GM21723 (cell line): Measurements from ENCODE around the gene LIPC.
A peak's percentile ranks its signal among the peaks of the same experiment; 100 is the strongest.
"Not testable (repeated sequence)": the region's sequence is repeated elsewhere in the genome, so short reads cannot be mapped to it uniquely, and the experiment has no call there.

Experiments used
- ATAC-seq: cut with Tn5 transposase; IDR thresholded peaks from one replicate; pipeline ENCODE4 v1.9.1; 2021; ENCODE audit warnings: mild to moderate bottlenecking, moderate library complexity; ENCODE audit not compliant: unreplicated experiment

LIPC gene

DNA sequence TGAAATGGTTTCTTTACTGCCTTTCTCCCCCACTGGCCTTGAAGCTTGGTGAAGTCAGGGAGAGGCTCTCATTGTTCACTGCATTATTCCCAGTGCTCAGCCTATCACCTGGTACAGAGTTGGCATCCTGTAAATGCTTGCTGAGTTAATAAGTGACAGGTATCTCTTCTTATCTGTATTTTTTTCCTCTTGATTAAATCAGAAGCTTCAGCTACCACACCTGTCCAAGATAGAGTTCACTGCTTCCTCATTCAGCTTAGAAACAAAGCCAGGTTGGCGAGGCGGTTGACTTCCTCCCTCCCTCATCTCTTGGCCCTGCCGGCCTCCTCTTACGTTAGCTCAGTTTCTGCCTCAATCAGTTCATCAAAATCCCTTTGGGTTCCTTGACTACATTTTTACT is 142.8 kb downstream of the LIPC start:
- ATAC-seq = no peak

DNA sequence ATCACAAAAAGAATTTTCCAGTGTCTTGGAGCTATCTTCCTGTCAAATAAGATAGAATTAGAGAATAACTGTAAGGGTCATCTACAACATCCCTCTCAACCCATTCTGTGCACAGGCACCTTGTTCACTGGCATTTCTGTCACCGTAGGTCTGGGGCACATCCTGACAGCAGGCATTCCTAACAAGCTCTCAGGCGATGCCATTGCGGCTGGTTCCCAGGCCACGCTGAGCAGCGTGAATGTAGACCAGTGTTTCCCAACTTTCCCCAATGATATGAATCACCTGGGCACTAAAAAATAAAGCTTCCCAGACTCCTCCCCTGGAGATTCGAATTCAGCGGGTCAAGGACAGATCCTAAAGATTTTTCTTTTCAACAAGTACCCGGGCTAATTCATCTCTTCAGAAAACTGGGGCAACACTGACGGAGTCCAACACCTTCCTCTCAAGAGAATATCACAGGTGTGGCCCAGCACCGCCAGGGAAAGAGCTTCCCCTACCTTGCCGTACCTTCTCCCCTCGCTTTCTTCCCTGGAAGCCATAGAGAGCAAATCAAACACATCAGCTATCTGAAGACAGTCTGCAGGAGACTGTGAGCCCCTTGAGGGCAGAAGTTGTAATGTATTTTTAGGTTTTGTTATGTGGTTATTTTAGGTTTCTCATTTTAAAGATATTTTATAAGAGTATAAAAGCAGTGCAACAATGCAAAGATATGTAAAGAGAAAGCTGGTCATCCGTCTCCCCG is 143.4 kb downstream of the LIPC start:
- no peak for ATAC-seq

DNA sequence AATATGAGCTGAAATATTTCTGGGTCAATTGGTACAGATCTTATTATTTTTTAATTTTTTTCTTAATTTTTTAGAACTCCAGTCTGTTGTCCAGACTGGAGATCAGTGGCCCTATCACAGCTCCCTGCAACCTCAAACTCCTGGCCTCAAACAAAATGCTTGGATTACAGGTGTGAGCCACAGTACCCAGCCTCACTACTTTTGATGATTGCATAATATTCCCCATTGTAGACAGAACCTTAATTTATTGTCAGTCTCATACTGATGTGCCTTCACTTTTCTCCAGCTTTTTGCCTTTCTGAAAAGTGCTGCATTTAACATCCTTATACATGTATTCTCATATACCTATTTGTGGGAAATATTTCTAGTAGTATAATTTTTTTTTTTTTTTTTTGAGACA is 144.9 kb downstream of the LIPC start:
- ATAC-seq = no peak

DNA sequence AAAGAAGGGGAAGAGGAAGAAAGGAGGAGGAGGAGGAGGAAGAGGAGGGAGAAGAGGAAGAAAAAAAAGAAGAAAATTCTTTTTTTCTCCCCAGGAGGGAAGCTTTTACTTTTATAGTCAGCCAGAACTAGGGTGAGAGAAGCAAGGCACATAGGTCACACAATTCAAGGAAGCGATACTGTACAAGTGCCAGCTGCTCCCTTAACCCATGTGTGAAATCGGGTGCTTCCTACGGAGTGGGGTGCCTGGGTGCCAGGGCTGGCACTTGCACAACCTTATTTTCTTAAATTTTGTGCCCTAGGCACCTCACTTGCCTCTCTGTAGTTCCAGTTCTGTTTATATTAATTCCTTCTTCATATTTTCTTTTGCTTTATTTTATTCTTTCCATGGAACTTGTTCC is 150.4 kb downstream of the LIPC start:
- no peak for ATAC-seq

DNA sequence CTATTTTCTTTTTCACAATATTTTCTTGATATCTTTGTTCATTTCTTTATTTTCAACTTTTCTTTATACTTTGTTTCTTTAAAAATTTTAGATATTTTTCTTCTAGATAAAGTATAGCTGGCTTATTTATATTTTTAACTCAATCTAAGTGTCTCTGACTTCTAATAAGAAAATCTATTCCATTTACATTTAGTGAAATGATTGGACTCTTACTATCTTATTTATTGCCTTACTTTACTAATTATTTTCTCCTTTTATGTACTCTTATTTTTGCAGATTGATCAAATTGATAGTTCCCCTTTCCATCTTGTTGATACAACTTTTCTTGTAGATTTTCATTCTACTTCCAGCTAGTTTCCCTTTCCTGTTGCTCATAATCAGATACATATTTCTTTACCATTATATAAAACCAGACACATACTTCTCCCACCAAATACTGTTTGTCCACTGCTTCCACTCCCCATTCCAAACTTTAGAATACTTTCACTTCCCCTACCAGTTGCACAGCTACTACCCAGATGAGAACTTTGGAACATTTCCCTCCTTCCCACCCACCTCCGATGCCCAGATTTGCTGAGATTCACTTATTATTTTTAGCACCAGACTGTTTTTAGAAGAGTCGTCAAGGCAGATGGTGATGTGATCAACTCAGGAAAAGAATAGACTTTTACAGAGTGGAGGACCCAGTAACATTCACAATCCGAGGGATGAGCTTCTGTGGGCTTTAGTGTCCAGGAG is 151.5 kb downstream of the LIPC start:
- ATAC-seq = no peak

DNA sequence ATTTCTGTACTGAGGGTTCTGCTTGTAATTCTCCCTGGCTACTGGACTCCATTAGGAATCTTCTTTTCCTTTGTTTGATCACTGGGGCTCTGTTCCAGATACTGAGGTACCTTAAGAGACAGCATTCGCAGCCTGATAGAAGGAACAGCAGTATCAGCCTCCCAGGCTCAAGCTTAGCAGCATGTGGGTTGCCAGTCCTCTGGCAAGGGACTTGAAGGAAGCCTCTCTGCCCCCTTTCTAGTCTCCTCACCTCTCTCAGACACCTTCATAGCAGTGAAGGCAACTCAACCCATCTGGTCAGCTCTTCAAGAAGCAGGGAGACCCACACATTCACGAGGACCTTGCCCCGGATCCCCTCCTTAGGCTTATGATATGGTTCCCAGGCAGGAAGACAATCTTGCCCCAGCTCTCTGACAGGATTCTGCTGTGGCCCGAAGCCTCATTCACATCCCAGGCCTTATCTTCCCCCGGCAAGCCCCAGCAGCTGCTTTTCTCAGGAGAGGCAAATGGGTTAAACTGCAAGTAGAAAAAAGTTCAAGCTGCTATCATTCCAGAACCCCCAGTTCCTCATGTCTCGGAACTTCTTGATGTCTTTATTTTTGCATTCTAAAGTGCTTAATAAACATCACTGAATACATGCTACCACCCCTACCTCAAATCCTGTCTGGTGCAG is 153.1 kb downstream of the LIPC start:
- ATAC-seq = peak; percentile 10

DNA sequence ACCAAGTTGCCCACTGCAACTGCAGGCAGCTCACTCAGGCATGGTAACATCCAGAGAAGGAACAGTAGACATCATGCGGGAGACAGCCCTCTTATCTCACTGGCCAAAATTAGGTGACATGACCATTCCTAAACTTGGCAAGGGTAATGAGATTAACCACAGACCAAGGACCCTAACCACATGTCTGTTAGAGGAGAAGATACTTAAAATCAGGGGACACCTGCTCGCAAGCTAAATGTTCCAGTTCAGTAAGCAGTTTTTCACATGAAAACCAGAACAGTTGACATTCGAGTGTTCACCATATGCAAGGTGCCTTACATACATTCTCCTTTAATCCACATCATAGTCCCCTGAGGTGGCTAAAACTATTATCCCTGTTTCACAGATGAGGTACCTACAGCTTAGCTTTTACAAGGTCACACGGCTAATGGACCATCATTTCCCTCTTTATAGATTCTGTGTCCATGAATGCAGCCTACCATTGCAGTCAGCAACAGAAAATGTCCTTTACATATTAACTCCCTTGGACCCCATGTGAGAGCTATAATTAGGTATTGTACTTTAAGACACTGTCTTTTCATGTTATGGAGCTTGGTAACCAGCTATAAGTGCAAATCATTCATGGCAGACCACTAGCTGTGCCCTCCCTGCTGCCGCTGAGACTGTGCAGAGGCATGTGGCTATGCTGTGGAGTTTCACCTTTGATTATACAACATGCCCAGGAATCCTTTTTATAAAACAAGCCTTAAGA is 154.1 kb downstream of the LIPC start:
- peak; percentile 54 for ATAC-seq

DNA sequence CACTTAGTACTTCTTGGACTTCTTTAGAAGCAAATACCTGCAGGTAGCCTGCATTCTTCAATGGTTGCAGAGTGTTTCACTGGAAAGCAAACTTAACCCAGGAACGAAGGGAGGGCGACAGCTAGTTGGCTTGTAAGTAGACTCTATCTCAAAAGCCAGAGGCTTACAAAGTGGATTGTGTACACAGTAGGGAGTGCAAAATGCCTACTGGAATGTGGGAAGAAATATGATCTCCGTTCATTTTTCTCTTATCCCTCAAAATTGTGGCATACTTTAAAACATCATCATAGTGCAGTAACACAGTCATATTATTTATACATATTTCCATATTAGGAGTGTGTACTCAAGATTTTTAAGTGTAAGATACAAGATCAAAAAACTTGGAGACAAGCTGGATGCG is 155.7 kb downstream of the LIPC start:
- no peak for ATAC-seq

DNA sequence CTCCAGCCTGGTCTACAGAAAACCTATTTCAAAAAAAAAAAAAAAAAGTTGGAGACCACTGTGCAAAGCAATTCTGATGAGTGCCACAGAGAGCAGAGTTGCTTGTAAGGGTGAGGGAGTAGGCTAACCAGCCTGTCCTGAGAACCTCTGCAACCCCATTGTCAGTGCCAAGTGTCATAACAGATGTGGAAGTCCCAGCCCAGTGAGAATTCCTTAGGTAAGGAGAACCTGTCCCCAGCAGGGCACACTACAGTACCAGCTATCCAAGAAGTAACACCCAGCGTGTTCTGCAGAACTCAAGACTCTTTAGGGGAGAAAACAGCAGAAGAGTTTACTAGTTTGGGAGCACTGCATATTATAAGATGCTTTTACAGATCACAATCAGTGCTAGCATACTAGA is 156.3 kb downstream of the LIPC start:
- ATAC-seq = no peak

DNA sequence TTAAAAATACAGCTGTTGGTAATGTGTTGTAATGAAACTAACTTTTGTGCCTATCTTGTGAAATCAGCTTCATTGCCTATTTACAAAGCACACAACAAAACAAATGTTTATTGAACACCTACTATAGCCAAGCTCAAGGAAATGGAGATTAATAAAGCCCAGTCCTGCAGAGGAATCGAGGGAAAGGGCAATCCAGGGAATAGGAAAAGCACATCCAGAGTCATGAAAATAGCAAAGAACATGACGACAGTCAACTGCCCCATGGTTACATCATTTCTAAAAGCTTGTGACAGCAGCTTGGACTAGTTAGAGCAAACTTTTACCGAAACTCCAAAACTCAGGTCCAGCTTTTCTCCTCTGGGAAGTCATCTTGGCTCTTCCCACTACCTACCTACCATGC is 157.3 kb downstream of the LIPC start:
- no peak for ATAC-seq

DNA sequence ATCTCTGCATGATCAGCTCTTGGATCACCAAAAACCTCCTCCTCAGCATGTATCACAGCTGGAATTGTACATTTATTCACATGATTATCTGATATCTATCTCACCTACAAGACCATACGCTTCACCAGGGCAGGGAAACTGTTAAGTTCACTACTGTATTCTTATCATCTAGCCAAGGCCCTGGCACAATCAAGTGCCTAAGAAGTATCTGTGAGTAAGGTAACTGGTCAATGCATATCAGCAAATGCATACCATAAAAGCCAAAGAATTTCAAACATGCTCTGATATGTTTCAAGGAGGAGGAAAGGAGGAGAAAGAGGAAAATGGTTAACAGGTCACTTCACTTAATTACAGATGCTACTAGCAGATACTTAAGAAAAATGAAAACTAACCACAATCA is 158.4 kb downstream of the LIPC start:
- no peak for ATAC-seq

DNA sequence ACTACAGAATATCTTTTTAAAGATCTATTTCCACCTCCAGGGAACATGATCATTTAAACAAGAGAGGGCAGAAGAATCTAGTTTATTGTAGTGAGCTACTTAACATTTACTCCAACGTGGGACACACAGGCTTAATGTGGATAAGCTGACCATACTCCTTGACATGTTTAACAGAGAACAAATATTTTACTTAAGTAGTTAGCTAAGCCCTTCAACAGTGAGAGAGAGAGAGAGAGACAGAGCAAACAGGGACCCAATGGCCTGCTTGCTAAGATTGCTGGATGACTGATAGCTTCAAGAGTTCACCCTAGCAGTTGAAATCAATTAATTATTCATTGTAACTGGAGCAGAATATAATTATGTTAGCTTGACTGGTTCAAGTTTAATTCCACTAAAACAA is 159.1 kb downstream of the LIPC start:
- ATAC-seq = no peak

DNA sequence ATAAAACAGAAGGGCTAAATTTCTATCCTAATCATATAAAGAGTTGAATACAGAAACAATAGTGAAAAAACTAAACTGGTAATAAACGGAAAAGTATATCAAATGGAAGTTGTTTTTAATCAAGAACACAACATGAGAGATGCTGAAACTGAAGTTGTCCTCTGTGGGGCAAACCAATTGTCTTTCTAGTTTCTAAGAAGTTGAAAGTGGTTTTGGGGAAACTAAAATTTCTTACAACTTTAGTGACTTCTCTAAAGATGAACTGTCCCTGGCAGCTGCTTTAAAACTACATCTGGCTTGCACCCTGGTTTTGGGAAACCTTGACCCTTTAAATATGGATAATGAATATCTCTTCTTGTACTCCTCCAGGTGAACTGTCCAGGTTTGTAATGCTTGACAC is 162.1 kb downstream of the LIPC start:
- no peak for ATAC-seq

DNA sequence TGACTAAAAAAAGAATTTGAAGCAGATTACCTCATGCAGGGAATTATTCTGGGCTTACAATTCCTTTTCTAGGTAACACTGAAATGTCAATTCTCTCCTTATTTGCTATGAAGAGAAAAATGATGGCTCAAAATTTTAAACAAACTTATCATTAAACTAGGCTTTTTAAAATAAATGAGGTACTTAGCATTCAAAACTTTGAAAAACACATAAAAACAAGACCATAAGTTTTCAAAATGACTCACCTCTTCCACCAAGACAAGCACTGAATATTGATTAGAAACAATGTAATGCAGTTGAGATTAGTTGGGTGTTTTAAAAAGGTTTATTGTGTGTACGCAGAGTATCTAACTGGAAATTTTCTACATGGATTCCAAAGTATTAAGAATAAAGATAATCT is 163.1 kb downstream of the LIPC start:
- no peak for ATAC-seq

DNA sequence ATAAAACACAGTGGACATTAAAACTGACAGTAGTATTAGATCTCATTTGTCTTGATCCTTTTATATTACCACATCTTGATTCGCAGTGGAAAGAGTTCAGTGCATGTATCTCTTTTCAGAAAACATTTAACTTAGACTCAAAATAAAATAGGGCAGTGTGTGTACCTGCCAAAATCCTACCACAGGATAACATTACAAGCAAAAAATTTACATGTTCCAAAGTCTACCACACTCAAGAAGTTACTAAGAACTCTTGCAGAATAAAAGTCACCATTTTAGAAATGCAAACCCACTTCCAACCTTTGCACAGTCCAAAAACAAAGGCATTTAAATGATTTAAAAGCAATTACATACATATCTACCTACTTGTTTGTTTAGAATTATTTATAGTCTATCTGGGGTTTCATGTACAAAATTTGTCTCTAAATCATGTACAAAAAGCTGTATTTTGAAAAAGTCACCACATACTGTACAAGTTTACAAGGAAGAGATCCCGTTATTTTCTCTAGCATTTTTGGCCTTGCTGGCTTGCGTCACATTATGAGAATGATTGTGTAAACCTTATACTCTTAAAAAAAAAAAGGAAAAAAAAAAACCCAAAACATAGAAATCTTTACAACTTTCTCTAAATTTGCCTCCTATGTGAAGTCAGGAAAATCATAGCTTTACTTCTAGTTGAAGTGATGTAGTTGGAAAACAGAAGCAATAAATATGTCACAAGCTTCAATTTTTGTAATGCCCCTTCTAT is 163.9 kb downstream of the LIPC start:
- no peak for ATAC-seq

DNA sequence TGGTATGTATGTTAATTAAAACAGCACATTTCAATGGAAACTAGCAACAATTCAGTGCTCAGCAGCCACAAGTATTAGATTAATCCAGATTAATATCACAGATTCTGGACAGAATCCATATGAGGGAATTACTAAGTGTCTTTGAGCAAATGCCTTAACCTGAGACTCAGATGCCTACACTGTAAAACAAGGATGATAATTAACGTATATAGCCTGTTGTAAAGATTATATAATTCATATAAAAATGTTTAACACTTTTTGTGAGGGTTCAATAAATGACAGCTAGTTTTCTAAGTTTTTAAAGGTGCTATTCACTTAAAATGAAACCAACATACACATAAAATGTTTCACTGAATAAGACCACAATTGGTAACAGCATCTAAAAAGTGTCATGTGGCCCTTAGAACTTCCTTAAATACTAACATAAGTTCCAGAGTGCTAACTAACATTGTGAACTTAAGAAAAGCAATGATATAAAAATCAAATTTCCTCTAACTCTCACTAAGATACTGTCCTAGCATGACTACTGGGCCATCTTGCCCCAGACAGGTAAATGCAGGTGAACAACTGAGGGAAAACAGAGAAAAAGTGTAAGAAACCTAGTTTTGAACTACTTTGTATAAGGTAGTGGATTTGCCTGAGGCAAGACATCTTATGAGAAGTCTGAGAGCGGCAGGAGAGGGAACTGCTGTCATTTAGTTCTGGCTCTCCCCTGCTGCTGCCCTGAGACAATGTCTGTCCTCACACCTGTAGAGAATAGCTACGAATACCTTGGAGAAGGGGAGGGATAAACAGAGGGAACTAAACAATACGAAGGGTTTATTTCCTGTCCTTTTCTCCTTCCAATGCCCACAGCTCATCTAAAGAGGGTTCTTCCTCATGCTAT is 166.4 kb downstream of the LIPC start:
- no peak for ATAC-seq

DNA sequence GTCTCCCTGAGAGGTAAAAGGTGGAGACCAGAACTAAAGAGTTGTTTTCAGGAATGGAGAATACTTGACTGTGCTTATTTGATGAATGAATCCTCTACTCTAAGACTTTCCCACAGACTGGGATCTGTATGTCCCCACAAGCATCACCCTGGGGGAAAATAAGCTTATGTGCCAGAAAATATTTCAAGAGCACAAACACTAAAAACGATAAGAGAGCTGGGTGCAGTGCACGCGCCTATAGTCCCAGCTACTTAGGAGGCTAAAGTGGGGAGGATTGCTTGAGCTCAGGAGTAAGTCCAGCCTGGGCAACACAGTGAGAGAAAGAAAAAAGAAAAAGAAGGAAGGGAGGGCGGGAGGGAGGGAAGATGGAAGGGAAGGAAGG is 167.0 kb downstream of the LIPC start:
- ATAC-seq = no peak

DNA sequence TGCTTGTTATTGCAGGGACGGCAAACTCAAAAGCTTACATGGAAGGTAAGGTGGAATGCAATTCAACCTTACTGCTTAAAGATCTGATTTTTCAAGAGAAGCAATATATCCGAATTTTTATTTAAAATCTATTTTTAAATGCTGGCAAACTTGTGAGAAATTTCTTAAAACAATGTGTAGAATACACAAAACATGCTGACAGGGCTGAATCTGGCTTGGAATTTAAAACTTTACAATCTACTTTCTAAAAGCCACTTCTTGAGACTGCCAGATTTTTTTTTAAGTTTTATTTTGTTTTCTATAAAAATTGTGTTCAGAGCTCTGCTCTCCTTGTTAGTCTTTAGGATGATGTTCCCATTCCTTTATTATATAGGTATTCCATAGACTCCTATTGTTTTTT is 171.0 kb downstream of the LIPC start:
- ATAC-seq = no peak

DNA sequence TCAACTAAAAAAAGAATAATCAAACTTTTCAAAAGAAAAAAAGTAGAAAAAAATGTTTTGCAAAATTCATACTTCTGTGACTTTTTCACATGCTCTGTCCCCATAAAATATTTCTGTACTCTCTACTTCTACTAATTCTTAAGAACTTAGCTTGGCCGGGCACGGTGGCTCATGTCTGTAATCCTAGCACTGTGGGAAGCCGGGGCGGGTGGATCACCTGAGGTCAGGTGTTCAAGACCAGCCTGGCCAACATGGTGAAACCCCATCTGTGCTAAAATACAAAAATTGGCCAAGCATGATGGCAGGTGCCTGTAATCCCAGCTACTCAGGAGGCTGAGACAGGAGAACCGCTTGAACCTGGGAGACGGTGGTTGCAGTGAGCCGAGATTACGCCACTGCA is 172.1 kb downstream of the LIPC start:
- not testable (repeated sequence) for ATAC-seq

DNA sequence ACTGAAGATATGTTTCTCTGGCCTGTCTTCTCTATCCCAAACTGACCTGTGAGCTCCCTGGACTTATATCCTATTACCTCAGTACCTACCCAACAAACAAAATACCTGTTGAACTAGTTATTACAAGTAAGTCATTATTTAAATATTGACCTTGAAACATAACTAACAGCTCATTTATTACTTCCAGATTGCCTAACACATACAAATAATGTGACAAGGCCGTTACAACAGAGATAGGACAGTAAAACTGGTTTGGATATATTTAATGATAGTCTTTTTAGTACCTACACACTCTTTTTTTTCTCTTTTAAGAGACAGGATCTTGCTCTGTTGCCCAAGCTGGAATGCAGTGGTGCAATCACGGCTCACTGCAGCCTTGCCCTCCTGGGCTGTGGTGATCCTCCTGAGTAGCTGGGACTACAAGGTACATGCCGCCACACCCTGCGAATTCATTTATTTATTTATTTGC is 172.7 kb downstream of the LIPC start:
- no peak for ATAC-seq
